Breast epithelium (tissue), 4 donors: ENCODE data around the gene NWD2. TPM values are rescaled to one million over a fixed set of nuclear protein-coding genes. Genes with fewer than 3 reads are reported as not detected.

ENCODE experiments used
- DNase-seq, 2 donors: peaks; one replicate each; pipeline ENCODE4 v3.0.0-alpha.2; 2019; ENCODE audit warnings: low spot score in 2 of 2
- H3K27ac ChIP-seq, 2 donors: fragments of 200-600 bp; sonication (generic) in 1 of 2; one replicate each; pipeline ENCODE4 v1.5.1; 2016 to 2019; ENCODE audit warnings: mild to moderate bottlenecking in 1 of 2
- H3K27me3 ChIP-seq, 2 donors: fragments of 200-600 bp; sonication (generic) in 1 of 2; one replicate each; pipeline versions ENCODE4 v1.5.1 to v1.6.0; 2017 to 2019; ENCODE audit warnings: control low read depth in 1 of 2, mild to moderate bottlenecking in 1 of 2
- H3K36me3 ChIP-seq: fragments of 200-600 bp; one replicate; pipeline ENCODE4 v1.5.1; 2019
- H3K4me1 ChIP-seq, 2 donors: fragments of 200-600 bp; sonication (generic); one replicate each; pipeline ENCODE4 v1.5.1; 2016 to 2019; ENCODE audit warnings: control low read depth in 1 of 2
- H3K4me3 ChIP-seq, 3 donors: fragments of 200-600 bp; sonication (generic); 1 replicate in 2 of 3; 2 replicates in 1 of 3; pipeline ENCODE4 v1.5.1; 2016 to 2019; ENCODE audit warnings: mild to moderate bottlenecking in 3 of 3, moderate library complexity in 2 of 3
- H3K9me3 ChIP-seq, 2 donors: fragments of 200-600 bp; sonication (generic) in 1 of 2; one replicate each; pipeline ENCODE4 v1.5.1; 2016 to 2019; ENCODE audit warnings: control low read depth in 1 of 2
- POLR2A ChIP-seq: fragments of 450-650 bp; IDR thresholded peaks from one replicate; pipeline ENCODE4 v1.6.1; 2016; ENCODE audit warnings: antibody characterized with exemption, mild to moderate bottlenecking, moderate library complexity
- POLR2AphosphoS5 ChIP-seq, 3 donors: sonication (generic); formaldehyde crosslinking; IDR thresholded peaks; one replicate each; pipeline ENCODE4 v1.6.1; 2017; ENCODE audit warnings: antibody characterized with exemption in 3 of 3
- intact Hi-C: fragments of 100-400 bp; cut with DNase I; formaldehyde crosslinking; loops from one replicate; pipeline ENCODE4 v1.15.1; 2023; ENCODE audit warnings: low total_unique reads
- total RNA-seq, 3 donors: library from RNA; depleted of rRNA; stranded (reverse); fragments of >200 nt; gene quantifications; one replicate each; pipeline ENCODE4 v1.1.0, GENCODE V29; 2016
- TF ChIP-seq, protein P1 (sequence below), 3 donors: fragments of 450-650 bp; IDR thresholded peaks; one replicate each; pipeline ENCODE4 v1.5.1; 2016 to 2017; ENCODE audit warnings: antibody characterized with exemption in 3 of 3, mild to moderate bottlenecking in 3 of 3, moderate library complexity in 3 of 3

NWD2 gene
- total RNA-seq, 3 donors from 2014 or later, result 0.48 to 2.2 (median 0.66) TPM

DNA sequence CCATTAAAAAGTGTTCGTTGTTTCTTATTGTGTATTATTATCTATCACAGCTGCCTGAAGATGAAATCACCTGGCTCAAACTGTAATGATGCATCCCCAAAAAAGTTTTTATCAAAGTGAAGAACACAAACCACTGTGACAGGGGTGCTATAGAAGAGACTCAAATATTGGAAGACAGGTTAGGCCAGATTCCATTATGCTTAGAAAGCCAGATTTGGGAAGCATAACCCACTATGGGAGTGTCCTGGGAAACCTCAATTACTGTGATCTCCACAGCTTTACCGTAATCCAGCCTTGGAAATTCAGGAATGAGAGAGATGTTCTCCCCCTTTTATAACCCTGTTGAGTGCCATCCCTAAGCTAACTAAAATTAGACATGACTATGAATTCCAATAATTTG is 114.2 kb downstream of the NWD2 start:
- H3K4me3 ChIP-seq, result no peak overlapping the region
- DNase-seq, result no peak
- TF ChIP-seq, protein P1, sequence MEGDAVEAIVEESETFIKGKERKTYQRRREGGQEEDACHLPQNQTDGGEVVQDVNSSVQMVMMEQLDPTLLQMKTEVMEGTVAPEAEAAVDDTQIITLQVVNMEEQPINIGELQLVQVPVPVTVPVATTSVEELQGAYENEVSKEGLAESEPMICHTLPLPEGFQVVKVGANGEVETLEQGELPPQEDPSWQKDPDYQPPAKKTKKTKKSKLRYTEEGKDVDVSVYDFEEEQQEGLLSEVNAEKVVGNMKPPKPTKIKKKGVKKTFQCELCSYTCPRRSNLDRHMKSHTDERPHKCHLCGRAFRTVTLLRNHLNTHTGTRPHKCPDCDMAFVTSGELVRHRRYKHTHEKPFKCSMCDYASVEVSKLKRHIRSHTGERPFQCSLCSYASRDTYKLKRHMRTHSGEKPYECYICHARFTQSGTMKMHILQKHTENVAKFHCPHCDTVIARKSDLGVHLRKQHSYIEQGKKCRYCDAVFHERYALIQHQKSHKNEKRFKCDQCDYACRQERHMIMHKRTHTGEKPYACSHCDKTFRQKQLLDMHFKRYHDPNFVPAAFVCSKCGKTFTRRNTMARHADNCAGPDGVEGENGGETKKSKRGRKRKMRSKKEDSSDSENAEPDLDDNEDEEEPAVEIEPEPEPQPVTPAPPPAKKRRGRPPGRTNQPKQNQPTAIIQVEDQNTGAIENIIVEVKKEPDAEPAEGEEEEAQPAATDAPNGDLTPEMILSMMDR (IDR thresholded peaks at IDR 0.05), result no peak
- TF ChIP-seq POLR2A (no peak), POLR2AphosphoS5 (IDR thresholded peaks at IDR 0.05) (no peak)
- no peaks in the 10 kb centered on the region for H3K36me3 ChIP-seq
- H3K9me3 ChIP-seq, result no peaks in the 10 kb centered on the region
- no peak overlapping the region for H3K27ac ChIP-seq
- H3K27me3 ChIP-seq, result no peaks in the 10 kb centered on the region
- no peaks in the 10 kb centered on the region for H3K4me1 ChIP-seq
- intact Hi-C loops, result no loop called here

DNA sequence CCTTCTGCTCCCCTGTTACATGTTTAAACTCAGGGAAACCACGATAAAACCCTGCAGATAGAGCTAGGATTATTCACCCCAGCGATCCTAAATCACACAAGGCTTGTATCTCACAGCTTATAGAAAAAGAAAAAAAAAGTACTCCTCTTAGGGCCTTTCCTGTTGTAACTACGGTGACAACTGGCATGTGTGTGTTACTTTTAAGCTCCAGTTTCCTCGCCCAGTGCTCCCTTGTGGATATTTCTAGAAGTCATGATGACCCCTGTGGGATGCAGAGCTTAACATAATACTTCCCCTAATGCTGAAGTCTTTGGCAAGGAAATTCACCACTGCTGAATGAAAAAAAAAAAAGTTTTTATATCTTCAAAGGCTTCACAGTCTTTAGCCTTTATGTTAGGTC is 114.7 kb downstream of the NWD2 start:
- intact Hi-C loops, result no loop called here
- no peak for DNase-seq
- TF ChIP-seq, protein P1 (IDR thresholded peaks at IDR 0.05), result no peak
- TF ChIP-seq POLR2AphosphoS5 (IDR thresholded peaks at IDR 0.05) (no peak), POLR2A (no peak)

GRCh38 chr4:37365888-37366287 is 121.3 kb downstream of the NWD2 start:
- Histone ChIP-seq H3K4me1 (no peaks in the 10 kb centered on the region), H3K4me3 (no peak overlapping the region), H3K27me3 (no peaks in the 10 kb centered on the region), H3K9me3 (no peaks in the 10 kb centered on the region), H3K27ac (no peak overlapping the region), H3K36me3 (no peaks in the 10 kb centered on the region)
- intact Hi-C loops, result no loop called here
- no peak for TF ChIP-seq POLR2AphosphoS5 (IDR thresholded peaks at IDR 0.05)
- TF ChIP-seq, protein P1 (IDR thresholded peaks at IDR 0.05), result no peak
- no peak for TF ChIP-seq POLR2A
- DNase-seq, result no peak

More for the DNA sequence above, 114.7 kb downstream of the NWD2 start:
- Histone ChIP-seq H3K9me3 (no peaks in the 10 kb centered on the region), H3K4me1 (no peaks in the 10 kb centered on the region), H3K27me3 (no peaks in the 10 kb centered on the region), H3K4me3 (no peak overlapping the region), H3K36me3 (no peaks in the 10 kb centered on the region), H3K27ac (no peak overlapping the region)

GRCh38 chr4:37367901-37368300 is 123.4 kb downstream of the NWD2 start:
- Histone ChIP-seq H3K27ac (no peak overlapping the region), H3K4me1 (no peaks in the 10 kb centered on the region), H3K36me3 (no peaks in the 10 kb centered on the region), H3K9me3 (no peaks in the 10 kb centered on the region), H3K4me3 (no peak overlapping the region), H3K27me3 (no peaks in the 10 kb centered on the region)
- DNase-seq, result no peak
- TF ChIP-seq POLR2AphosphoS5 (IDR thresholded peaks at IDR 0.05) (no peak), POLR2A (no peak)
- intact Hi-C loops, result no loop called here

DNA sequence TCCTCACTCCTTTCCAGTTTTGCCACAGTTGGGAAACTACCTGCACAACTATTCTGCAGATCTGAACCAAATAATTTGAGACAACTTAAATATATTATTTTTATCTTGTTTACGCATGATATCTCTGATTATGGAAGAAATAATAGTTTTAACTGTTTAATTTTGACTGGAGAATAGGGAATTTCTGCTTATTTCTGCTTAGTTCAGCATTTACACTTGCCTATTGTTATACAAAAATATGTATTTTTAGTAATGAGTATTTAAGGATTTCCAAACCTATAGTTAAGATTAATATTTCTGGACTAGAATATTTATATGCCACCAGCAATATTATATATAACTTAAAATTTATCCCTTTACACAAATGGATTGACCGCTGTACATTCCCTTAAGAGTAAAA is 125.5 kb downstream of the NWD2 start:
- intact Hi-C loops, result no loop called here
- no peak for DNase-seq
- Histone ChIP-seq H3K4me3 (no peak overlapping the region), H3K27me3 (no peaks in the 10 kb centered on the region), H3K36me3 (no peaks in the 10 kb centered on the region), H3K4me1 (no peaks in the 10 kb centered on the region), H3K9me3 (no peaks in the 10 kb centered on the region), H3K27ac (no peak overlapping the region)
- TF ChIP-seq POLR2A, result no peak

DNA sequence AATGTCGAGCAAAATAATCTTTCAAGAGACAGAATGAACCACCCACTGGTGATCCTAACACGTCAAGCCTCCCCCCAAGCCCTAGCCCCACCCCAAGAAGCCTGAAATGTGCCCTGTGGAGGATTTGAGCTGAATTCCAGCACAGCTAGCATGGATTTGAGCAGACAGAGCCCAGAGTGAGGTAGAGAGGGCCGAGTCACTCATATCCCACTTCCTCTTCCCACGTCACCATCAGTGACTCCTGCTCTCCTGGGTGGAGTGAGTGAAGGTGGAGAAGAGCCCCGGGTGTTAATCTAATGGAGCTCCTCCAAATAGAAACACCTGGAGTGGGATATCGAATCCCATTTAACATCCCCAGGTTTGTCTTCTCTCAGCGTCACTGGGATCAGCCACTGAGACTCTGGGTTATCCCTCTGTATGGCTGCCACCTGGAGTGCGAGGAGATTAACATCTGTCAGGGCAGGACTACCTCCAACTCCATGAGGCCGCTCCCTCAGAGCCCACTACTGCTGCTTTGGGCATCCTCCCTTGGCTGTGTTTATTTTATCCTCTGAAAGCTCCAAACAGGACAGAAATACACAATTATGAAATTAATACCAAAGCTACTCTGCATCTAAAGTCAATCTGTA is 136.6 kb downstream of the NWD2 start:
- no peak overlapping the region for H3K27ac ChIP-seq
- H3K9me3 ChIP-seq, result no peaks in the 10 kb centered on the region
- H3K4me1 ChIP-seq, result no peaks in the 10 kb centered on the region
- H3K36me3 ChIP-seq, result no peaks in the 10 kb centered on the region
- no peaks in the 10 kb centered on the region for H3K27me3 ChIP-seq
- intact Hi-C loops, result no loop called here
- no peak for DNase-seq
- H3K4me3 ChIP-seq, result no peak overlapping the region
- TF ChIP-seq POLR2AphosphoS5 (IDR thresholded peaks at IDR 0.05) (no peak), POLR2A (no peak)
- TF ChIP-seq, protein P1 (IDR thresholded peaks at IDR 0.05), result no peak
